ENCODE measurements around the gene AKR1B15.

GRCh38 chr7:134547397-134548054 is 1.4 kb upstream of the AKR1B15 start:
- TF ChIP-seq CTCF (IDR thresholded peaks at IDR 0.05) (peak; percentile 80 to 92 (median 85)), POLR2A (IDR thresholded peaks at IDR 0.05) (no peak)

All from adrenal gland (tissue), 5 donors.